ENCODE data around the gene CAMK2G. TPM values are rescaled to one million over a fixed set of nuclear protein-coding genes. Genes with fewer than 3 reads are reported as not detected.
"Not testable (repeated sequence)": the region's sequence is repeated elsewhere in the genome, so short reads cannot be mapped to it uniquely, and the experiment has no call there.

The CAMK2G gene
- polyA plus RNA-seq, 3 donors: 1.7 to 60.7 (median 3.0) TPM

- no peak for DNase-seq
- H3K79me2 ChIP-seq (ENCODE audit: insufficient read depth, low read length): no peaks in the 10 kb centered on the region
- Mint-ChIP-seq H3K9me3 (peaks cover 0 to 3% (median 0%) of the 10 kb centered on the region in 7 donors), H3K4me1 (peaks cover 40% of the 10 kb centered on the region), H3K27me3 (ENCODE audit: low read depth in 3 of 3) (peaks cover 0 to 3% (median 2%) of the 10 kb centered on the region in 3 donors), H3K4me3 (no peak overlapping the region), H3K27ac (no peak overlapping the region), H3K36me3 (peaks cover 0 to 3% of the 10 kb centered on the region in 2 donors)
- TF ChIP-seq CTCF (IDR thresholded peaks at IDR 0.05): no peak
- H3K4me2 ChIP-seq (replicated peaks; ENCODE audit: extremely low read depth, low read length, poor library complexity, severe bottlenecking): no peak overlapping the region
- H3K27ac ChIP-seq (ENCODE audit: low read depth in 1 of 2, low read length in 2 of 2): no peak overlapping the region
- H2AFZ ChIP-seq (ENCODE audit: insufficient read depth, low read depth, low read length, poor library complexity, severe bottlenecking): no peak overlapping the region
- H3K9me3 ChIP-seq (replicated peaks in 1 of 2; ENCODE audit: control insufficient read depth in 1 of 2, insufficient read depth in 1 of 2, low read length in 2 of 2): no peaks in the 10 kb centered on the region
- no peak overlapping the region for H3K4me3 ChIP-seq (replicated peaks in 1 of 3; ENCODE audit: low read depth in 2 of 3, low read length in 3 of 3)
- intact Hi-C loops (cut with micrococcal nuclease): no loop called here
- H3K27me3 ChIP-seq (ENCODE audit: control insufficient read depth in 2 of 2, insufficient read depth in 2 of 2, low read length in 2 of 2): no peaks in the 10 kb centered on the region
- no peaks in the 10 kb centered on the region for H4K20me1 ChIP-seq (ENCODE audit: insufficient read depth, low read length)
- no peaks in the 10 kb centered on the region for H3K36me3 ChIP-seq (replicated peaks in 1 of 2; ENCODE audit: control insufficient read depth in 1 of 2, insufficient read depth in 2 of 2, low read length in 2 of 2)
- peaks cover 37 to 39% of the 10 kb centered on the region in 2 donors for H3K4me1 ChIP-seq (ENCODE audit: control insufficient read depth in 1 of 2, insufficient read depth in 2 of 2, low read length in 2 of 2)
- no CpG with 5 or more reads among the region's 1 CpG for WGBS (ENCODE audit: insufficient coverage)
- no peak overlapping the region for H3K9ac ChIP-seq (ENCODE audit: insufficient read depth, low read length, poor library complexity, severe bottlenecking)
Measured at GRCh38 chr10:73897693-73898092, 23.3 kb upstream of the CAMK2G start.

GRCh38 chr10:73895381-73895780 is 21.0 kb upstream of the CAMK2G start:
- DNase-seq; H3K27me3 ChIP-seq (ENCODE audit: control insufficient read depth in 2 of 2, insufficient read depth in 2 of 2, low read length in 2 of 2); H3K27ac ChIP-seq (ENCODE audit: low read depth in 1 of 2, low read length in 2 of 2); H3K79me2 ChIP-seq (ENCODE audit: insufficient read depth, low read length); H3K27me3 Mint-ChIP-seq (ENCODE audit: low read depth in 3 of 3); H4K20me1 ChIP-seq (ENCODE audit: insufficient read depth, low read length); H2AFZ ChIP-seq (ENCODE audit: insufficient read depth, low read depth, low read length, poor library complexity, severe bottlenecking); H3K9me3 Mint-ChIP-seq; H3K36me3 ChIP-seq (replicated peaks in 1 of 2; ENCODE audit: control insufficient read depth in 1 of 2, insufficient read depth in 2 of 2, low read length in 2 of 2); H3K4me2 ChIP-seq (replicated peaks; ENCODE audit: extremely low read depth, low read length, poor library complexity, severe bottlenecking); intact Hi-C loops (cut with micrococcal nuclease); H3K4me3 ChIP-seq (replicated peaks in 1 of 3; ENCODE audit: low read depth in 2 of 3, low read length in 3 of 3); H3K4me3 Mint-ChIP-seq; H3K9me3 ChIP-seq (replicated peaks in 1 of 2; ENCODE audit: control insufficient read depth in 1 of 2, insufficient read depth in 1 of 2, low read length in 2 of 2); H3K9ac ChIP-seq (ENCODE audit: insufficient read depth, low read length, poor library complexity, severe bottlenecking); H3K36me3 Mint-ChIP-seq: not testable (repeated sequence)
- Mint-ChIP-seq H3K4me1 (peaks cover 26% of the 10 kb centered on the region), H3K27ac (peak overlapping the region in 1 of 7 donors; percentile 66)
- 93% methylated on average over 3 of the region's 9 CpGs for WGBS (ENCODE audit: insufficient coverage)
- peaks cover 16% of the 10 kb centered on the region in 2 donors for H3K4me1 ChIP-seq (ENCODE audit: control insufficient read depth in 1 of 2, insufficient read depth in 2 of 2, low read length in 2 of 2)
